Liver (tissue), 3 donors: ENCODE measurements around the gene TAS2R20.

Experiments used
- EGR1 ChIP-seq, 2 donors: IDR thresholded peaks; 2 replicates each; pipeline ENCODE4 v1.6.1; 2016 to 2018; ENCODE audit warnings: antibody characterized with exemption in 2 of 2, low read depth in 2 of 2
- GABPA ChIP-seq, 2 donors: IDR thresholded peaks in 1 of 2; conservative IDR thresholded peaks in 1 of 2; 2 replicates each; pipeline ENCODE4 v1.6.1; 2016; ENCODE audit warnings: antibody characterized with exemption in 2 of 2, mild to moderate bottlenecking in 1 of 2, moderate library complexity in 1 of 2
- JUND ChIP-seq, 2 donors: IDR thresholded peaks; 2 replicates each; pipeline ENCODE4 v1.6.1; 2016; ENCODE audit warnings: antibody characterized with exemption in 2 of 2
- RXRA ChIP-seq, 2 donors: IDR thresholded peaks; 2 replicates each; pipeline ENCODE4 v1.6.1; 2017 to 2018; ENCODE audit warnings: antibody characterized with exemption in 2 of 2, mild to moderate bottlenecking in 1 of 2
- TAF1 ChIP-seq: conservative IDR thresholded peaks from 2 replicates; pipeline ENCODE4 v1.6.1; 2016; ENCODE audit warnings: antibody characterized with exemption, mild to moderate bottlenecking
- YY1 ChIP-seq: IDR thresholded peaks from 2 replicates; pipeline ENCODE4 v1.6.1; 2016; ENCODE audit warnings: antibody characterized with exemption, mild to moderate bottlenecking
- TF ChIP-seq, protein P1 (sequence below): fragments of 150-350 bp; IDR thresholded peaks from 2 replicates; pipeline ENCODE4 v1.5.1; 2017; ENCODE audit warnings: improper control_type of control experiment, low read depth, low read length; ENCODE audit not compliant: missing input control
- TF ChIP-seq, protein P2 (sequence below): IDR thresholded peaks from 2 replicates; pipeline ENCODE4 v1.6.1; 2016; ENCODE audit warnings: antibody characterized with exemption
- TF ChIP-seq, protein P3 (sequence below): IDR thresholded peaks from 2 replicates; pipeline ENCODE4 v1.6.1; 2016; ENCODE audit warnings: antibody characterized with exemption
- donor health status: healthy.
- donor health status: healthy.

DNA sequence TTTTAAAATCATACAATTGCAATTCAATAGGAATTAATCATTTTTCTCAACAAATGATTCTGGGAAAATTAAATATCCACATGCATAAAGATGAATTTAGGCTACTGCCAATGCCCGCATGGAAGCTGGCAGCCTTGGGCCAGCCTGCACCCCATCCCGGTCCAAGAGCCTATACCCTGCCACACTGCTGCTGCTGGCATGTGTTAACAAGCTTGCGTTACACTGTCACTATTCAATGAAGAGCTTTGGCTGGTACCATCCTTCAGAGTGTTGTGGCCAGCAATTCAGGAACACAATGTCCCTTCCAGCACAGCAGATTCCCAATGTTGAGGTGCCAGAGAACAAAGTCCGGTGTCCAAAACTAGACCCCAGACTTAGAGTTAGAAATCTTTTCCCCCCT is 45.5 kb downstream of the TAS2R20 start:
- TF ChIP-seq, protein P1, sequence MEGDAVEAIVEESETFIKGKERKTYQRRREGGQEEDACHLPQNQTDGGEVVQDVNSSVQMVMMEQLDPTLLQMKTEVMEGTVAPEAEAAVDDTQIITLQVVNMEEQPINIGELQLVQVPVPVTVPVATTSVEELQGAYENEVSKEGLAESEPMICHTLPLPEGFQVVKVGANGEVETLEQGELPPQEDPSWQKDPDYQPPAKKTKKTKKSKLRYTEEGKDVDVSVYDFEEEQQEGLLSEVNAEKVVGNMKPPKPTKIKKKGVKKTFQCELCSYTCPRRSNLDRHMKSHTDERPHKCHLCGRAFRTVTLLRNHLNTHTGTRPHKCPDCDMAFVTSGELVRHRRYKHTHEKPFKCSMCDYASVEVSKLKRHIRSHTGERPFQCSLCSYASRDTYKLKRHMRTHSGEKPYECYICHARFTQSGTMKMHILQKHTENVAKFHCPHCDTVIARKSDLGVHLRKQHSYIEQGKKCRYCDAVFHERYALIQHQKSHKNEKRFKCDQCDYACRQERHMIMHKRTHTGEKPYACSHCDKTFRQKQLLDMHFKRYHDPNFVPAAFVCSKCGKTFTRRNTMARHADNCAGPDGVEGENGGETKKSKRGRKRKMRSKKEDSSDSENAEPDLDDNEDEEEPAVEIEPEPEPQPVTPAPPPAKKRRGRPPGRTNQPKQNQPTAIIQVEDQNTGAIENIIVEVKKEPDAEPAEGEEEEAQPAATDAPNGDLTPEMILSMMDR, result no peak
- TF ChIP-seq TAF1 (no peak), JUND (IDR thresholded peaks at IDR 0.05) (no peak), GABPA (IDR thresholded peaks at IDR 0.05 in 1 of 2, conservative IDR thresholded peaks at IDR 0.05 in 1 of 2) (no peak), YY1 (no peak), EGR1 (IDR thresholded peaks at IDR 0.05; ENCODE audit: low read depth in 2 of 2) (no peak), RXRA (IDR thresholded peaks at IDR 0.05) (no peak)
- TF ChIP-seq, protein P2, sequence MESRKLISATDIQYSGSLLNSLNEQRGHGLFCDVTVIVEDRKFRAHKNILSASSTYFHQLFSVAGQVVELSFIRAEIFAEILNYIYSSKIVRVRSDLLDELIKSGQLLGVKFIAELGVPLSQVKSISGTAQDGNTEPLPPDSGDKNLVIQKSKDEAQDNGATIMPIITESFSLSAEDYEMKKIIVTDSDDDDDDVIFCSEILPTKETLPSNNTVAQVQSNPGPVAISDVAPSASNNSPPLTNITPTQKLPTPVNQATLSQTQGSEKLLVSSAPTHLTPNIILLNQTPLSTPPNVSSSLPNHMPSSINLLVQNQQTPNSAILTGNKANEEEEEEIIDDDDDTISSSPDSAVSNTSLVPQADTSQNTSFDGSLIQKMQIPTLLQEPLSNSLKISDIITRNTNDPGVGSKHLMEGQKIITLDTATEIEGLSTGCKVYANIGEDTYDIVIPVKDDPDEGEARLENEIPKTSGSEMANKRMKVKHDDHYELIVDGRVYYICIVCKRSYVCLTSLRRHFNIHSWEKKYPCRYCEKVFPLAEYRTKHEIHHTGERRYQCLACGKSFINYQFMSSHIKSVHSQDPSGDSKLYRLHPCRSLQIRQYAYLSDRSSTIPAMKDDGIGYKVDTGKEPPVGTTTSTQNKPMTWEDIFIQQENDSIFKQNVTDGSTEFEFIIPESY, result no peak
- TF ChIP-seq, protein P3, sequence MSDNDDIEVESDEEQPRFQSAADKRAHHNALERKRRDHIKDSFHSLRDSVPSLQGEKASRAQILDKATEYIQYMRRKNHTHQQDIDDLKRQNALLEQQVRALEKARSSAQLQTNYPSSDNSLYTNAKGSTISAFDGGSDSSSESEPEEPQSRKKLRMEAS, result no peak
